HG03460 (cell line): Measurements from ENCODE around the gene MYO18B.

Experiments used
- ATAC-seq: cut with Tn5 transposase; IDR thresholded peaks from one replicate; pipeline ENCODE4 v1.9.1; 2021; ENCODE audit not compliant: unreplicated experiment

Gene MYO18B

DNA sequence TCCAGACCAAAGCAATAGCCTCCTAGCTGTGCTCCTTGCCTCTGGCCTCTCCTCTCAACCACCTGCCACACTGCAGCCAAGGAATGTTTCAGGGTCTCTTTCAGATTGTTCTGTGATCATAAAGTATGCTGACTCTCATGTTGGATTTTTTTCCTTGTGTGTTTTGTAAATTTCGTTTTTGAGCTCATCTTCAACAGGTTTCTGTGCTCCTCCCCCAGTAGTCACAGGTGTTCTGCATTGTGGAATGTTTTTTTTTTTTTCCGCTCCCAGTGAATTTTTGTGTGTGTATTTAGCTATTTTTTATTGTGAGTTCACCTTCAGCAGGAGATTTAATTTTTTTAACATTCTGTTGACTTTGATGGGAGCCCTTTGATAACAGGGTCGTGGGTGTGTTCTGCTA is 153.7 kb downstream of the MYO18B start:
- no peak for ATAC-seq

DNA sequence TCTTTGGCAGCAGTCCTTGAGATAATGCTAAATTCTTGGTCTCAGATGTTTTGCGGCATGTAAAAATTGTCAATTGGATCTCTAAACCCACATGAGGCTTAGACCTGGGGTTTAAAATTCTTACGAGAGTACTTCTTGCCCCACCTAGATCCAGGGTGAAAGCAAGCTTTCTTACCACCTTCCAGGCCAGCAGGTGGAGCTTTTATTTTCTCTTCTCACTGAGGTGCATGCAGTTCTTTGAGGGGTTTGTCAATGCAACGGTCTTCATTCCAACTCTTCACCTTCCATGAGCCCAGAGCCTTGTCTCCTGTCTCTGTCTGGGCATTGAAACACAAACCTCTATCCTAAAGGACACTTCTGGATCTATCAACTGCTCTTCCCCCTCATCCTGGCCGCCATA is 154.1 kb downstream of the MYO18B start:
- no peak for ATAC-seq

DNA sequence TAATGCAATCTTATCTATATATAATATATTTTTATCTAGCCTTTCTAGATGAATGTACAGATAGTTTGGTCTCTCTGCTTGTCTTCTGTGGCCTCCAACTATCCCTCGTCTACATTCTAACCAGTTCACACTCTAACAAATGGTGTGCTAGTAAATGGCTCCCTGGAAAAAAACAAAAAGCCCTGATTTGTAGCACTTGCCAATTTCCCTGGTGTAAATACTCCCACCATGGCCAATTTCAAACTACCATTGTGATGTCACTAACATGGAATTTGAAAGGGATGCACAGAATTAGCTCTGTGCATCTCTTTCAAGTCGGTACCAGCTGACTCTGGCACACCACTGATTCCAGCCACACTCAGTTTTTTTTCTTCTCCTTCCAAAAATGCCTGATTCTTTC is 154.6 kb downstream of the MYO18B start:
- no peak for ATAC-seq

DNA sequence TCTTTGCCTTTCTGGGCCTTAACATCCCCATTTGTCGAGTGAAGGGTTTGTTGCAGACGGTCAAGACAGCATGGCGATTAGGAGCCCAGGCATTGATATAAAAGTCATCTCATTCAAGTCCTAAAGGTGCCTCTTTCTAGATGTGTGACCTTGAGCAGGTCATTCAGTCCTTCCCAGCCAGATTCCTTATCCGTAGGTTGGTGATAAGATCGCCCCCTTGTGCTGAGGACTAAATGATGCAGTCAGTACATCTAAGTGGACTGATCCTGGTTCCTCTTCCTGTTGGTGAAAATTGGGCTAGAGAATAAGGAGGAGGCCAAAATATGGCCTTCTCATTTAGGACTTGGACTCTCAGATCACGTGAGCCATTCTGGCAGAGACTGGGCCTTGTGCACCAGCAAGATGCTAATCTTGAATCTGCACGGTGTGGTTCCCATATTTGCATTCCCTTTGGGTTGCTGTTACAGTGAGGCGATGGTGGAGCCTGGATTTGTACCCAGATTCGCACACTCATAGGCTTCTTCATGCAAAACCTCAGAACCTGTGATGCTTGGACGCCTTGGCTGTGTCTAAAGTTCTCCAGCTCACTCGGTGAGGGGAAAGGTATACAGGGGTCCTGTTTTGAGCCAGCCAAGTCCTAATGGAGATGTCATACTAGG is 156.8 kb downstream of the MYO18B start:
- ATAC-seq = no peak

DNA sequence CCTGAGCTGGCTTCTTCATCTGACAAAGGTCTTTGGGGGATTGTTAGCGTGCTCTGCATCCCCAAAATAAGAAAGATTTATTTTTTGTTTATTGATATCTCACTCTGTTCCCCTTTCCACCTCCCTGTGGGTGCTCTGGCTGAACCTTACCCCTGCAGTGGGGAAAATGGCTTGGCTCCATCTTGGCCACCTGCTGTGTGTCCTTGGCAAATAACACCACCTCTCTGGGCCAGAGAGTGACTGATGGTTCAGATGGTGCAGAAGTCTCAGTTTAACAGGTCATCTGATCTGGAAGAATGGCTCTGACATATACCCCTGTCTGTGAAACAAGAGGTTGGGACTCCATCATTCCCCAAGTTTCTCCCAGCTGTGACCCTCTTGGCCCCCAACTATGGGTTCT is 157.6 kb downstream of the MYO18B start:
- ATAC-seq = no peak

DNA sequence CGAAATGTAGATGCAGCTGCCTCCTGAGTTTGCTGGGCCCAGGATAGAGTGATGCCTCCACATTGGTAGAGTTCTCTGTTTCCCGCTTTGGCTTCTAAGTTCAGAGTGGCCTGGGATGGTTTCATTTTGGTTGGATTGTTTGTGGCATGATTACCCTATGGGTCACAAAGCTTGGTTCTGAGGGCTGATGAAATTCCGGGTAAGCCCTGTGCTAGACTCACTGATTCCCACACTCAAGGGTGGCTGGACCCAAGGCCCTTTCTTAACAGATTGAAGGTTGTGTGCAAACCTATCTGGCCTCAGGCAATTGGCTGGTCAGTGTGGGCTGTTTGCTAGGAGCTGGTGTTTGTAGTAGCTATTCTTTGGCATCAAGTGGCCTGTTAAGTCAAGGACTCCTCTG is 158.4 kb downstream of the MYO18B start:
- no peak for ATAC-seq

DNA sequence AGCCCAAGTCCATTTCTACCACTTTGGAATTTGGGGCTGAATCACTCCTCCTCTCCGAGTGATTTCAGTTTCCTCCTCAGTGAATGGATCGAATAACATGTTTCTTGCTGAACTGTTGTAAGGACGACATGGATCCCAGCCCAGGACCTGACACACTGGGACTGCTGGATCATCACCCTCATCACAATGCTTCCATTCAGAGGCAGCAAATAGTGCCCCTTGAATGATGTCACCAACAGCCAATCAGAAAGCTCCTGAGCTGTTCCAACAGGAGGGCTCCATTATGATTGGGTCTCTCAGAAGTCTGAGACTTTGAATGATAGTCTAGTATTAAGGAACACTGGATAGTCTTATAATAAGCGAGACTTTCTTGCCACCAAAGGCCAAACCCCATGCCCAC is 158.9 kb downstream of the MYO18B start:
- ATAC-seq = no peak

DNA sequence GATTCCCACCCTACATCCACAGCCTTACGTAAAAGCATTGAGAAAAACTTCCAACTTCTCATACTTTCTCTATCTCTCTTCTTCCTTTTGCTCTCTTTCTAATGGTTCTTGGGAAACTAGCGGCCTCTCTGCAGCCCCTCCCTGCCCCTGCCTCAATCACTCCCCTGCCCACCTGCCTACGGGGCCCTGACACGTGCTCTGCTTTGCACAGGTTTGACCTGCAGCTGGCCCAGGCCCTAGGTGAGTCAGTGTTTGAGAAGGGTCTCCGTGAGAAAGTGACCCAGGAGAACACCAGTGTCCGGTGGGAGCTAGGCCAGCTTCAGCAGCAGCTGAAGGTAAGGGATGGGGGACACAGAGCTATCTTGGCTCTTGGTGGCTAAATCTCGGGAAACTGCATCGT is 160.4 kb downstream of the MYO18B start:
- no peak for ATAC-seq

DNA sequence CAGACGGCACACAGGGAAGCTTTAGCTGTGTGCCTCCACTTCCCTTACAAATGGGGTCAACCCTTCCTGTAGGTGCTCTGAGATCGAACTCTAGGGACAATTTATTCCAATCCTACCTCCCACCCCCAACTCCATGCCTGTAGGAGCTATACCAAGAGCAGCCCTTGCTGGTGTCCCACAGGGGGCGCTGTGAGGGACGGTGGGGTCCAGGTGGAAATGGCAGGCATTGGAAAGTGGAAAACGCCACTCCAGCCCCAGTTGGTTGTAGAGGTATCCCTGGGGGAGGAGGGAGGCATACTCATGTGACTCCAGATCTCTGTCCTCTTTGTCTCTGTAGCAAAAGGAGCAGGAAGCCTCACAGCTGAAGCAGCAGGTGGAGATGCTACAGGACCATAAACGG is 161.3 kb downstream of the MYO18B start:
- no peak for ATAC-seq

DNA sequence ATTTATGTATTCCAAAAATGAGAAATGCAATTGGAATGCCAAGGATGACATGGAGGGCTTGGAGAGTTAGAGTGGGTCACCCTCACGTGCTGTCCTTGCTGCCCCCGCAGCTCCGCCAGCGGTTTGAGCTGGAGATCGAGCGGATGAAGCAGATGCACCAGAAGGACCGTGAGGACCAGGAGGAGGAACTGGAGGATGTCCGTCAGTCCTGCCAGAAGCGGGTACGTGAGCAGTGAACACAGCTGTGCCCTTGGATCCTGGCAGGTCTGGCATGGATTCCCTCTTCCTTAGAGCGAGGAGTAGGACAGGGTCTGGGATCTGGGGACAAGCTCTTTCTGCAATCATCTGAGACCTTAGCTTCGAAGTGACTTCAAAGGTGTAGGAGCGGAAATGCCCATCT is 166.2 kb downstream of the MYO18B start:
- ATAC-seq = no peak

DNA sequence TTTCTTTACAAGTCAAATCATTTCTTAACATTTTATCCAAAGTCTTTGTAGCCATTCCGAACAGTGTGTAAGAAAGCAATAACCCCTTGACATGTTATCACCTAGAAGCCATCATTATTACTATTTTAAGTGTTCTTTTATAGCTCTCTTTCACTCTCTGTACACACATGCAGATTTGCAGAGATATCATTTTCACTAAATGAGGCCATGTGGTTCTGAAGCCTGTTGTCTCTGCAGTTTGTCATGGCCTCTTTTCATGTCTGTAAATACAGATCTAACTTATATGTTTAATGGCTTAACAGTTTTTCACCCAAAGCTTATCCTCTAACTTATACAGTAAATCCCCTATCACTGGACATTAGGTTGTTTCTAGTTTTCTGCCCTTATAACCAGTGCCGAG is 166.8 kb downstream of the MYO18B start:
- no peak for ATAC-seq

DNA sequence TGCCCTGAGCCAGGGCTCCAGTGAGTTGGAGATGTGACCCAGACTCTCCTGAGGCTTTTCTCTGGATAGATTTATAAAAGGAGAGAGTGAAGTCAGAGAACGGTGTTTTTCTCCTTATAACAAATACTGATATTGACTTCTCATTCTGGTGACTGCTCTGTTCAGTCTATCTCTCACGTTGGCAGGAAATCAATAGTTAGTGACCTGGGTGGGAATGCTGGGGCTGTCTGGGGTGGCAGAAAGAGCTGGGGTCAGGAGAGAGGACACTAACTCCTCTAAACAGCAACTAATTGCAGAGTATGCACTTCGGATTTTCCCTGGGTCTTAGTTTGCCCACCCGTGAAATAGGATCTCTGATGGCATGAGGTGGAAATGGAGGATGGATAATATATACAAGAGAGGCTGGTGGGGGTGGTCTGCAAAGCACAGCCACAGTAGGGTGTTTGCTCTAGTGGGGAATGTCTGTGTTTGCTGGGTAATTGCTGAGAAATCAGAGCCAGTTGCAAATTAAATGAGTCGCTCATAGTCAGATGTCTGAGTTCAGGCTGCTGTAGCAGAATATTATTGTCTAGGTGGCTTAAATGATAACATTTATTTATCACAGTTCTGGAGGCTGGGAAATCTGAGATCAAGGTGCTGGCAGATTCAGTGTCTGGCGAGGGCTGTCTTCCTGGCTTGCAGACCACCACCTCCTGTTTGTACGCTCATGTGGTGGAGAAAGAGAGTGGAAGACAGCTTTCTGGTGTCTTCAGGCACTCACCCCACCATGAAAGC is 167.8 kb downstream of the MYO18B start:
- no peak for ATAC-seq

DNA sequence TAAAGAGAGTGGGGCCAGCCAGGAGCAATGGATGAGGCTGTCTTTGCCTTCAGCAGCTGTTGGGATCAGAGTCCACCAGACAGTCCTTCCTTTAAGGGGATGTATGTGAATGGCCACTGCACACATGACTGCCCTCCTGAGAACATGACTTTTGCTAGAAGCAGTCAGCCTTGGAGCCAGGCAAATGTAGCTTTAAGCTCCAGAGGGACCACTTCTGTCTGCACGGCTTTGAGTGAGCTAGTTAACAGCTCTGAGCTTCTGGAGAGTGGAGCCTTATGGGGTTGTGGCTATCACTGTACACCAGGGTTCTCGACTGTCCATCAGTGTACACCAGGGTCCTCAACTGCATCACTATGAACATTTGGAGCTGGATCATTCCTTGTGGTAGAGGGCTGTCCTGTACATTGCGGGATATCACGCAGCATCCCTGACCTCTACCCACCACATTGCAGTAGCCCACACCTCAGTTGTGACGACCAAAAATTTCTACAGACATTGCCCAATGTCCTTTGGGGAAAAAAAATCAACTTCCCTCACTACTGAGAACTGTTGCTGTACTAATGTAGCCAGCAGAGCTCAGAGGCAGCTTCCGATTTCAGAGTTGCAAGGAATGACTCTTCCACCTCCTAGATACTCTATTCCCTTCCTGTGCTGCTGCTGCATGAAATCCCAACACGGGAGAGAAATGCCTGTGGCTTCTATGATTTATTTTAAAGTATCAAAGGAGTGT is 169.4 kb downstream of the MYO18B start:
- no peak for ATAC-seq

DNA sequence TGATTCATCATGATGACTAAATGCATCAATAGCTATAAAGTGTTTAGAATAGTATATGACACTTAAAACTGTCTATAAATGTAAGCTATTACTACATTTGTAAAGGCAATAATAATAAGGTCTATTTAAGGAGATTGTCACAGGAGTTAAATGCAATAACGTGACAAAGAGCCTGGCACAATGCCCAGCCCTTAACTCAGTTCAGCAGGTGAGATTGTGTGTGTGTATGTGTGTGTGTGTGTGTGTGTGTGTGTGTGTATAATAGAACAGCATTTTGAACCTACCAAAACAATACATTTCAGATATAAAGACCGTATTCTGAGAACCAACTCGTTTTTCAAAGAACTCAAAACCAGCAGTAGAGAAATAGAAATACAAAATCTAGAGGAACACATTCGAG is 177.5 kb downstream of the MYO18B start:
- no peak for ATAC-seq

DNA sequence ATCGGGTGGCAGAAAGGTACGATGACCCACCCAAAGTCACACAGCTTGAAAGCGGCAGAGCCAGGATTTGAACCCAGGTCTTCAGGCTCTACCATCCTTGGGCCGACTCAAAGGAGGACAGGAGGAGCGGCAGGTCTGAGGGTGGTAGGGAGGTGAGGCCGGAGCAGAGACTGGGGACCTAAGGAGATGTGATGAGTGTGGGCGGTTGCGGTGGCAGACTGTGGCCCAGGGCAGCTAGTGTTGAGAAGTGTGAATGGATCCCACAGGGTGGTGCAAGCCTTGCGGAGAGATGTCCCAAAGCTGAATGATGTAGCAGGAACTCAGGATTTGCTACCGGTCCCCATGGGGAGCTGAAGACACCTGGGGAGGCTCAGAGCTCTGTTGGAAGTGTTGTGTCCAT is 180.2 kb downstream of the MYO18B start:
- ATAC-seq = no peak

DNA sequence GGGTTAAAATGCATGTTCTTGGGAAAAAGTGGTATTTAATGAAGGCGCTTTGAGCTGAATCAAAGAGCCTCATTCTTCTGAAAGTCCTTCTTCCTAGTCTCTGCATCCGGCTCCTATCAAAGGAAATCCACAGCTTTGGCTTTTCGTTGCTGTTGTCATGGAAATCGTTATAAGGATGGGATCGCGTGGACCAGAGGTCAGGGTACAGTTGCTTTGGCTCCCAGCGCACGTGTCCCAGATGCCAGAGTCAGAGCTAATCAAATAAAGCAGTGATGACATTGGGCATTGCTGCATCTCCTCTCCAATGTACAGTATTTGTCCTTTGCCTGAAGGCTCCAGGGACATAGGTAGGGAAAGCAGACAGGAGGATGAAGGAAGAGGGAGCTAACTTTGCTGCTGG is 181.9 kb downstream of the MYO18B start:
- ATAC-seq = no peak

DNA sequence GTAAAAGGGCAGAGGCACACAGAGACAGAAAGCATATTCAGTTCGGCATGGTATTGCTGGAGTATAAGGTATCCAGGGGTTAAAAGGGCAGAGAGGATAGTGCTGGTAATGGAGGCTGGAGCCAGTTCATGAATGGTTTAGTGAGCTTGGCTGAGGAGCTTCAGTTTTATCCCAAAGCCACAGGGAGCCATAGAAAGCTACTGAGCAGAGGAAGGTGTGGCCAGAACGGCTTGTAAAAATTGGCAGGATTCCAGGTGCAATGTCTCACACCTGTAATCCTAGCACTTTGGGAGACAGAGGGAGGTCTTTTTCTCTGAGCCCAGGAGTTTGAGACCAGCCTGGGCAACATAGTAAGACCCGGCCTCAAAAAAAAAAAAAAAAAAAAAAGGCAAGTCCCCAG is 186.1 kb downstream of the MYO18B start:
- no peak for ATAC-seq

DNA sequence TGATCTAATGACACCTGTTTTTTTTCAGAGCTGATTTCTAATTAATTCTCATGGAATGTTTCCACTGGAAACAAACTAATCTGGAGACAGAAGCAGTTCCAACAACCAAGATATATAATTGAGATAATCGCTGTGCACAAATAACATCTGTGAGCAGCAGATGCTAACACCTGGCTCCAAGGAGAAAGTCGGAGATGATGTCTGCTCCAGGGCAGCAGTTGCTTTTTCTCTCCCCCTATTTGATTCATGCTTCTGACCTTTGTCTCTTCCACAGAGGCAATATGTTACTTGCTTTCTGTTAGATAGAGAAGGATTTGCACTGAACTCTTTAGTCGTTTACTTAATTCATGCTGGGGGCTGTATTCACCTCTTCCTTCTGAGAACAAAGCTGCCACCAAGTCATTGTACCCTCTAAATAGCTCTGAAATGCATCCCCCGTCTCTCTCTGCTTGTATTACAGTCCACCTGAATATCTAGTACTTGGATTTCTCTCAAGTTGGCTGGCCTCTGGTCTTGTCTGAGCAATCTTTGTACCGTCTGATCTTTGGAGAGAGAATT is 187.4 kb downstream of the MYO18B start:
- no peak for ATAC-seq

DNA sequence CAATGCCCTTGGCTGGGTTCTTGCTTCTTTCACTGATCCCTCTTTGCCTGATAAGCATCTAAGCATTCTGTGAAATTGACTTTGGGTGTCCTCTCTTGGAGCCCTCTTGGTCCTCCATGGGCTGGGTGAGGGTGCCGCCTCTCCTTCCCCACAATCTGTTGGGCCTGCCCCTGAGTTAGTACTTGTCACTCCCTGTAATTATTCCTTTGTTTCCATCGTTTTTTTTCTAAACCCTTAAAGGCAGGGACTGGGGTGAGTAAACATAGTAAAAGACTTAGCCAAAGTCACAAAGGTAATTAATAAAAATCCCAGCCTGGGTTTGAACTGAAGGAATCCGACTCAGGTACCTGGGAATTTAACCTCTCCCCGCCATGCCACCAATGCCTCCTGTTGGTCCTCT is 188.1 kb downstream of the MYO18B start:
- ATAC-seq = no peak

DNA sequence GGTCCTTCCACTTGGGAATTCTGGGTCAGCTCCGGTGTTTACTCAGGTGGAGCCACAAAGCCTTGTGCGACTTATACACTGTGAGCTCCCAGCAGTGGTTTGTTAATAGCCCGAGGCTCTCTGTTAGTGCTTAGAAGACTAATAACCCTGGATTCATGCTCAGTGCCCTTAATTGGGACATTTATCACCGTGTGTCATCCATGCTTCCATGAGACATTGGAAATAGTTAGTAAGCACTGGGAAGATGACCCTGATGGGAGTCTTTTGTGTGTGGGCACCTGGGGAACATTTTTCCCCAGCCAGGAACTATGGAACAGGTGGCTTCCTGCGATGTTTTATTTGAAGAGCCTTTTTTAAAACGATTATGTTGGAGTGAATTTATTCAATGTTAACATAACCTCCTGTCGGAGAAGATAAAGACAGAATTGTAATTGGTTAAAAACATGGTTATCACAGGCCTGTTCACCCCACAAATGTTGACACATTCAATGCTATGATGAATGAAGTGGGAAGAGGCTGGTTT is 188.9 kb downstream of the MYO18B start:
- no peak for ATAC-seq

DNA sequence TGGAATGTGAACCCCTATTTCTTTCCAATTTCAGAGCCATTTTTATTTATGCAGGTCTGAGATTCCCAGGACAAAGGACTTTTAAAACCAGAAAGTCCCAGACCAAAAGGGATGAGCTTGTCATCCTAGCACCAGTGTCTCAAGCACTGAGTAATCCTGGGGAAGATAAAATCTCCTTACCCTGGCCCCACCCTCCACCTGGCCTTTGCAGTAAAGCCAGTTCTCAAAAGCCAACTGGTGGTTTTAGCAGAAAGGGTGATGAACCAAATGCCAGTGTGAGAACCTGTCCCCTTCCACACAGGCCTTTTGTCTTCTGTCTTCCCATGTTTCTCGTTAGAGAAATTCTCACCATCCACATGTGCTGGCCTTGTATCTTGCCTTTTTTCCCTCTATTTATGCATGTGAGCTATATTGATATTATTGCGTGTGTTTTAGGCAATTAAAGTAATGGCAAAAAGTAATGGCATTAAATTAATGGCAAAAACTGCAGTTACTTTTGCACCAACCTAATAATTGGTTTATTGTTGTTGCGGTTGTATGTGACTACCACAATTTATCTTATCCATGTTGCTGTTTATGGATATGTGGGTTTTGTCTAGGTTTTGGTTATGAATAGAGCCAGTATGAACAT is 191.3 kb downstream of the MYO18B start:
- no peak for ATAC-seq
